OCI-LY7 (cell line): ENCODE data around the gene SAT2.

Source experiments
- EZH2phosphoT487 ChIP-seq: fragments of 200-600 bp; sonication (generic); IDR thresholded peaks from 2 replicates; pipeline ENCODE4 v1.6.1; 2018; ENCODE audit warnings: low read depth, borderline replicate concordance, mild to moderate bottlenecking, mixed run types, antibody characterized with exemption, low read length, moderate library complexity, mixed read lengths
- TF ChIP-seq, protein P1 (sequence below): fragments of 200-600 bp; sonication (generic); conservative IDR thresholded peaks from 2 replicates; pipeline ENCODE4 v1.5.1; 2014; ENCODE audit warnings: mild to moderate bottlenecking, antibody characterized with exemption, low read length, moderate library complexity, mixed read lengths

DNA sequence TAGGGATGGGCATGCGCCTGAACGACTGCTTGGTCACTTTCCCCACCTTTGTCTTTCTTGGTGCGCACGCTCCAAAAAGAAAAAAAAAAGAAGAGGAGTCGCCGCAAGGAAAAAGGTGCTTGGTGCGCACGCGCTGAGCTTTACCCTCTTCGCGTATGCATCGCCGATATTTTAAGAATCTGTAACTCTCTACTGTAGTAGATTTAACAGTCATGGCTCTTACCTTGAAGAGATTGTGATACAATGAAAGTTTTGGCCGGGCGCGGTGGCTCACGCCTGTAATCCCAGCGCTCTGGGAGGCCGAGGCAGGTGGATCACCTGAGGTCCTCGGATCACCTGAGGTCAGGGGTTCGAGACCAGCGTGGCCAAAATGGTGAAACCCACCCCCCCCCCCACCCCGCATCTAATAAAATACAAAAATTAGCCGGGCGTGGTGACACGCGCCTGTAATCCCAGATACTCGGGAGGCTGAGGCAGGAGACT is 12.3 kb downstream of the SAT2 start:
- TF ChIP-seq, protein P1, sequence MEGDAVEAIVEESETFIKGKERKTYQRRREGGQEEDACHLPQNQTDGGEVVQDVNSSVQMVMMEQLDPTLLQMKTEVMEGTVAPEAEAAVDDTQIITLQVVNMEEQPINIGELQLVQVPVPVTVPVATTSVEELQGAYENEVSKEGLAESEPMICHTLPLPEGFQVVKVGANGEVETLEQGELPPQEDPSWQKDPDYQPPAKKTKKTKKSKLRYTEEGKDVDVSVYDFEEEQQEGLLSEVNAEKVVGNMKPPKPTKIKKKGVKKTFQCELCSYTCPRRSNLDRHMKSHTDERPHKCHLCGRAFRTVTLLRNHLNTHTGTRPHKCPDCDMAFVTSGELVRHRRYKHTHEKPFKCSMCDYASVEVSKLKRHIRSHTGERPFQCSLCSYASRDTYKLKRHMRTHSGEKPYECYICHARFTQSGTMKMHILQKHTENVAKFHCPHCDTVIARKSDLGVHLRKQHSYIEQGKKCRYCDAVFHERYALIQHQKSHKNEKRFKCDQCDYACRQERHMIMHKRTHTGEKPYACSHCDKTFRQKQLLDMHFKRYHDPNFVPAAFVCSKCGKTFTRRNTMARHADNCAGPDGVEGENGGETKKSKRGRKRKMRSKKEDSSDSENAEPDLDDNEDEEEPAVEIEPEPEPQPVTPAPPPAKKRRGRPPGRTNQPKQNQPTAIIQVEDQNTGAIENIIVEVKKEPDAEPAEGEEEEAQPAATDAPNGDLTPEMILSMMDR = no peak
- no peak for TF ChIP-seq EZH2phosphoT487
